CD4-positive, CD25-positive, alpha-beta regulatory T cell (primary cell): ENCODE data around the gene KCNMA1. TPM values are rescaled to one million over a fixed set of nuclear protein-coding genes. Genes with fewer than 3 reads are reported as not detected.

ENCODE experiments used
- ATAC-seq, 2 donors: fragments of 150-1000 bp; cut with Tn5 transposase; one replicate each; pipeline ENCODE4 v1.10.0; 2021; ENCODE audit warnings: low read depth in 2 of 2, moderate number of reproducible peaks in 2 of 2, moderate library complexity in 1 of 2
- DNase-seq, 3 donors: peaks; one replicate each; pipeline versions ENCODE4 v3.0.0 to v3.0.0-alpha.2; 2012 to 2022; ENCODE audit warnings: mixed read lengths in 1 of 3
- H3K27ac ChIP-seq: one replicate; pipeline ENCODE4 v1.7.0; 2013; ENCODE audit warnings: mild to moderate bottlenecking, low read length; ENCODE audit not compliant: insufficient read depth, poor library complexity, severe bottlenecking
- H3K27me3 ChIP-seq: one replicate; pipeline ENCODE4 v1.7.0; 2013; ENCODE audit warnings: low read length; ENCODE audit not compliant: control insufficient read depth, insufficient read depth
- H3K36me3 ChIP-seq: one replicate; pipeline ENCODE4 v1.7.0; 2013; ENCODE audit warnings: mild to moderate bottlenecking, low read length, moderate library complexity; ENCODE audit not compliant: control insufficient read depth, insufficient read depth
- H3K4me1 ChIP-seq: 2 replicates; pipeline ENCODE4 v1.7.0; 2013; ENCODE audit warnings: mild to moderate bottlenecking, low read length; ENCODE audit not compliant: insufficient read depth, control insufficient read depth, poor library complexity, severe bottlenecking
- H3K4me3 ChIP-seq: one replicate; pipeline ENCODE4 v1.7.0; 2013; ENCODE audit warnings: low read depth, mild to moderate bottlenecking, low read length, moderate library complexity
- H3K9me3 ChIP-seq, 2 experiments: 1 replicate in 1 of 2; 2 replicates in 1 of 2; pipeline ENCODE4 v1.7.0; 2013; ENCODE audit warnings: low read length in 2 of 2, mild to moderate bottlenecking in 1 of 2, moderate library complexity in 1 of 2; ENCODE audit not compliant: control insufficient read depth in 2 of 2
- H3K27ac Mint-ChIP-seq, 3 donors: one replicate each; pipeline ENCODE4 v1.8.0; 2020 to 2022; ENCODE audit warnings: mild to moderate bottlenecking in 3 of 3, mixed read lengths in 3 of 3, moderate library complexity in 2 of 3
- H3K27me3 Mint-ChIP-seq: one replicate; pipeline ENCODE4 v1.8.0; 2022; ENCODE audit warnings: mild to moderate bottlenecking, mixed read lengths
- H3K36me3 Mint-ChIP-seq: one replicate; pipeline ENCODE4 v1.8.0; 2020; ENCODE audit warnings: mixed read lengths
- H3K4me1 Mint-ChIP-seq, 4 donors: one replicate each; pipeline ENCODE4 v1.8.0; 2020 to 2022; ENCODE audit warnings: mixed read lengths in 4 of 4, mild to moderate bottlenecking in 1 of 4
- H3K4me3 Mint-ChIP-seq, 4 donors: one replicate each; pipeline ENCODE4 v1.8.0; 2020 to 2022; ENCODE audit warnings: mild to moderate bottlenecking in 4 of 4, mixed read lengths in 4 of 4, moderate library complexity in 3 of 4
- H3K9me3 Mint-ChIP-seq, 7 donors: one replicate each; pipeline ENCODE4 v1.8.0; 2020 to 2022; ENCODE audit warnings: mixed read lengths in 7 of 7, mild to moderate bottlenecking in 3 of 7, moderate library complexity in 2 of 7
- polyA plus RNA-seq, 4 donors: library from polyadenylated mRNA; unstranded; fragments of 300-500 nt; fragmentation: Illumina TruSeq; gene quantifications; one replicate each; pipeline ENCODE4 v1.2.3, GENCODE V29; 2021
- total RNA-seq: library from RNA; stranded (reverse); gene quantifications from one replicate; pipeline ENCODE4 v1.2.3, GENCODE V29; 2022

KCNMA1 gene
- total and polyA plus RNA-seq, 5 donors from 2014 or later: not detected

GRCh38 chr10:76972541-76972940 lies 665.1 kb downstream of the KCNMA1 start:
- H3K27ac Mint-ChIP-seq: no peak overlapping the region
- Histone ChIP-seq H3K4me1 (no peaks in the 10 kb centered on the region), H3K36me3 (no peaks in the 10 kb centered on the region), H3K27ac (no peak overlapping the region), H3K27me3 (no peaks in the 10 kb centered on the region), H3K9me3 (no peaks in the 10 kb centered on the region), H3K4me3 (no peak overlapping the region)
- H3K4me3 Mint-ChIP-seq: no peak overlapping the region
- ATAC-seq (no peak), DNase-seq (no peak)
- H3K27me3 Mint-ChIP-seq: no peaks in the 10 kb centered on the region
- peaks cover 0 to 6% (median 0%) of the 10 kb centered on the region in 7 donors for H3K9me3 Mint-ChIP-seq
- no peaks in the 10 kb centered on the region for H3K36me3 Mint-ChIP-seq
- H3K4me1 Mint-ChIP-seq: no peaks in the 10 kb centered on the region

- H3K4me1 ChIP-seq: no peaks in the 10 kb centered on the region
- H3K9me3 ChIP-seq: no peaks in the 10 kb centered on the region
- H3K36me3 Mint-ChIP-seq: no peaks in the 10 kb centered on the region
- DNase-seq (no peak), ATAC-seq (no peak)
- no peaks in the 10 kb centered on the region for H3K27me3 Mint-ChIP-seq
- no peak overlapping the region for H3K27ac ChIP-seq
- no peaks in the 10 kb centered on the region for H3K36me3 ChIP-seq
- no peak overlapping the region for H3K4me3 ChIP-seq
- no peak overlapping the region for H3K27ac Mint-ChIP-seq
- H3K9me3 Mint-ChIP-seq: peaks cover 0 to 7% (median 0%) of the 10 kb centered on the region in 7 donors
- no peaks in the 10 kb centered on the region for H3K4me1 Mint-ChIP-seq
- H3K4me3 Mint-ChIP-seq: no peak overlapping the region
- H3K27me3 ChIP-seq: no peaks in the 10 kb centered on the region
Measured at GRCh38 chr10:76971547-76972170, 665.9 kb downstream of the KCNMA1 start.

GRCh38 chr10:76970711-76971519 lies 666.7 kb downstream of the KCNMA1 start:
- no peak for ATAC-seq
- Mint-ChIP-seq H3K9me3 (peaks cover 0 to 10% (median 0%) of the 10 kb centered on the region in 7 donors), H3K4me1 (no peaks in the 10 kb centered on the region), H3K4me3 (no peak overlapping the region), H3K27me3 (no peaks in the 10 kb centered on the region), H3K27ac (no peak overlapping the region), H3K36me3 (no peaks in the 10 kb centered on the region)
- no peak overlapping the region for H3K27ac ChIP-seq
- H3K27me3 ChIP-seq: no peaks in the 10 kb centered on the region
- no peaks in the 10 kb centered on the region for H3K4me1 ChIP-seq
- H3K4me3 ChIP-seq: no peak overlapping the region
- H3K36me3 ChIP-seq: no peaks in the 10 kb centered on the region
- no peaks in the 10 kb centered on the region for H3K9me3 ChIP-seq
- DNase-seq: no peak

- Histone ChIP-seq H3K4me1 (no peaks in the 10 kb centered on the region), H3K9me3 (no peaks in the 10 kb centered on the region), H3K27ac (no peak overlapping the region), H3K4me3 (no peak overlapping the region), H3K27me3 (no peaks in the 10 kb centered on the region), H3K36me3 (no peaks in the 10 kb centered on the region)
- Mint-ChIP-seq H3K27me3 (peaks cover 1% of the 10 kb centered on the region), H3K36me3 (no peaks in the 10 kb centered on the region), H3K27ac (no peak overlapping the region), H3K9me3 (peaks cover 0 to 10% (median 0%) of the 10 kb centered on the region in 7 donors), H3K4me1 (no peaks in the 10 kb centered on the region), H3K4me3 (no peak overlapping the region)
- no peak for ATAC-seq
- DNase-seq: no peak
Measured at GRCh38 chr10:76969366-76969948, 668.2 kb downstream of the KCNMA1 start.

GRCh38 chr10:76968483-76968882 lies 669.1 kb downstream of the KCNMA1 start:
- no peak overlapping the region for H3K4me3 Mint-ChIP-seq
- Histone ChIP-seq H3K27me3 (no peaks in the 10 kb centered on the region), H3K36me3 (no peaks in the 10 kb centered on the region), H3K9me3 (no peaks in the 10 kb centered on the region), H3K4me1 (no peaks in the 10 kb centered on the region), H3K4me3 (no peak overlapping the region), H3K27ac (no peak overlapping the region)
- peaks cover 8% of the 10 kb centered on the region for H3K27me3 Mint-ChIP-seq
- no peaks in the 10 kb centered on the region for H3K36me3 Mint-ChIP-seq
- no peak for ATAC-seq
- H3K27ac Mint-ChIP-seq: no peak overlapping the region
- DNase-seq: no peak
- no peaks in the 10 kb centered on the region for H3K4me1 Mint-ChIP-seq
- H3K9me3 Mint-ChIP-seq: peaks cover 0 to 10% (median 0%) of the 10 kb centered on the region in 7 donors

GRCh38 chr10:76962851-76963250 lies 674.8 kb downstream of the KCNMA1 start:
- H3K4me1 ChIP-seq: no peaks in the 10 kb centered on the region
- H3K9me3 ChIP-seq: no peaks in the 10 kb centered on the region
- no peak overlapping the region for H3K4me3 ChIP-seq
- H3K36me3 Mint-ChIP-seq: no peaks in the 10 kb centered on the region
- H3K9me3 Mint-ChIP-seq: peaks cover 0 to 9% (median 1%) of the 10 kb centered on the region in 7 donors
- DNase-seq: no peak
- no peak overlapping the region for H3K4me3 Mint-ChIP-seq
- no peak overlapping the region for H3K27ac ChIP-seq
- H3K27ac Mint-ChIP-seq: no peak overlapping the region
- no peak for ATAC-seq
- no peaks in the 10 kb centered on the region for H3K4me1 Mint-ChIP-seq
- no peaks in the 10 kb centered on the region for H3K27me3 ChIP-seq
- peaks cover 8% of the 10 kb centered on the region for H3K27me3 Mint-ChIP-seq
- no peaks in the 10 kb centered on the region for H3K36me3 ChIP-seq

- H3K4me1 ChIP-seq: no peaks in the 10 kb centered on the region
- H3K27ac ChIP-seq: no peak overlapping the region
- H3K36me3 Mint-ChIP-seq: no peaks in the 10 kb centered on the region
- no peak overlapping the region for H3K4me3 ChIP-seq
- peaks cover 8% of the 10 kb centered on the region for H3K27me3 Mint-ChIP-seq
- no peaks in the 10 kb centered on the region for H3K9me3 ChIP-seq
- no peaks in the 10 kb centered on the region for H3K4me1 Mint-ChIP-seq
- no peaks in the 10 kb centered on the region for H3K36me3 ChIP-seq
- H3K27me3 ChIP-seq: no peaks in the 10 kb centered on the region
- peaks cover 0 to 9% (median 0%) of the 10 kb centered on the region in 7 donors for H3K9me3 Mint-ChIP-seq
- no peak overlapping the region for H3K27ac Mint-ChIP-seq
- ATAC-seq: no peak
- DNase-seq: no peak
- no peak overlapping the region for H3K4me3 Mint-ChIP-seq
Measured at GRCh38 chr10:76961841-76962240, 675.8 kb downstream of the KCNMA1 start.
